ENCODE data around the gene SNED1.
A peak's percentile ranks its signal among the peaks of the same experiment; 100 is the strongest.
"Not testable (repeated sequence)": the region's sequence is repeated elsewhere in the genome, so short reads cannot be mapped to it uniquely, and the experiment has no call there.

The SNED1 gene

GRCh38 chr2:240972636-240973521, 25.5 kb upstream of the SNED1 start:
- DNase-seq, result no peak

- DNase-seq, result no peak
Observed at GRCh38 chr2:240974771-240975572, 23.4 kb upstream of the SNED1 start.

- not testable (repeated sequence) for DNase-seq
Observed at GRCh38 chr2:240975903-240976302, 22.5 kb upstream of the SNED1 start.

GRCh38 chr2:240981280-240981679, 17.1 kb upstream of the SNED1 start:
- DNase-seq, result no peak

- DNase-seq, result no peak
Observed at GRCh38 chr2:240981871-240982800, 16.3 kb upstream of the SNED1 start.

GRCh38 chr2:240982821-240983281, 15.6 kb upstream of the SNED1 start:
- DNase-seq, result no peak

- DNase-seq, result no peak
Observed at GRCh38 chr2:240983361-240983995, 14.9 kb upstream of the SNED1 start.

GRCh38 chr2:240983996-240984498, 14.4 kb upstream of the SNED1 start:
- no peak for DNase-seq

GRCh38 chr2:240985881-240986786, 12.3 kb upstream of the SNED1 start:
- DNase-seq, result no peak

- DNase-seq, result no peak
Observed at GRCh38 chr2:240986787-240987411, 11.5 kb upstream of the SNED1 start.

- DNase-seq, result no peak
Observed at GRCh38 chr2:240987588-240987987, 10.8 kb upstream of the SNED1 start.

- no peak for DNase-seq
Observed at GRCh38 chr2:240988146-240988545, 10.3 kb upstream of the SNED1 start.

GRCh38 chr2:240988571-240989271, 9.7 kb upstream of the SNED1 start:
- DNase-seq, result no peak

- DNase-seq, result no peak
Observed at GRCh38 chr2:240989451-240990265, 8.8 kb upstream of the SNED1 start.

- no peak for DNase-seq
Observed at GRCh38 chr2:240990266-240990529, 8.2 kb upstream of the SNED1 start.

GRCh38 chr2:240990726-240991377, 7.6 kb upstream of the SNED1 start:
- DNase-seq, result no peak

- DNase-seq, result peak; percentile 23
Observed at GRCh38 chr2:240991378-240992263, 6.8 kb upstream of the SNED1 start.

Measured in NCI-H187 treated with DMSO at 0.1 percent for 48 hours (cell line).